Brain microvascular endothelial cell (primary cell): Measurements from ENCODE around the gene HHIP.

Experiments used
- DNase-seq: peaks from one replicate; pipeline ENCODE4 v3.0.0-alpha.2; 2020
- H3K27ac ChIP-seq: fragments of 250-450 bp; sonication (Bioruptor Pico); 2 replicates; pipeline ENCODE4 v1.5.1; 2020; ENCODE audit warnings: mild to moderate bottlenecking, moderate library complexity
- H3K27me3 ChIP-seq: fragments of 250-450 bp; sonication (Bioruptor Pico); replicated peaks from 2 replicates; pipeline ENCODE4 v1.5.1; 2020; ENCODE audit warnings: mild to moderate bottlenecking
- H3K36me3 ChIP-seq: fragments of 250-450 bp; sonication (Bioruptor Pico); replicated peaks from 2 replicates; pipeline ENCODE4 v1.5.1; 2020; ENCODE audit warnings: mild to moderate bottlenecking
- H3K4me3 ChIP-seq: 2 replicates; pipeline ENCODE4 v1.5.1; 2011; ENCODE audit warnings: low read depth, mild to moderate bottlenecking, control low read depth, low read length, moderate library complexity
- in situ Hi-C: cut with HindIII; loops from 2 replicates; pipeline ENCODE4 v1.10.0; 2017; ENCODE audit warnings: low sequenced_read_pairs, low pct_ligation_motif_present
- TF ChIP-seq, protein P1 (sequence below): IDR thresholded peaks from 2 replicates; pipeline ENCODE4 v1.5.1; 2011; ENCODE audit warnings: low read depth, mild to moderate bottlenecking, moderate library complexity, low read length, control low read depth, inconsistent platforms; ENCODE audit errors: missing control alignments

HHIP gene

GRCh38 chr4:144670776-144671175 is 24.8 kb downstream of the HHIP start:
- in situ Hi-C loops: no loop called here
- Histone ChIP-seq H3K27me3 (no peaks in the 10 kb centered on the region), H3K27ac (no peak overlapping the region), H3K4me3 (no peak overlapping the region), H3K36me3 (peaks cover 34% of the 10 kb centered on the region)
- TF ChIP-seq, protein P1, sequence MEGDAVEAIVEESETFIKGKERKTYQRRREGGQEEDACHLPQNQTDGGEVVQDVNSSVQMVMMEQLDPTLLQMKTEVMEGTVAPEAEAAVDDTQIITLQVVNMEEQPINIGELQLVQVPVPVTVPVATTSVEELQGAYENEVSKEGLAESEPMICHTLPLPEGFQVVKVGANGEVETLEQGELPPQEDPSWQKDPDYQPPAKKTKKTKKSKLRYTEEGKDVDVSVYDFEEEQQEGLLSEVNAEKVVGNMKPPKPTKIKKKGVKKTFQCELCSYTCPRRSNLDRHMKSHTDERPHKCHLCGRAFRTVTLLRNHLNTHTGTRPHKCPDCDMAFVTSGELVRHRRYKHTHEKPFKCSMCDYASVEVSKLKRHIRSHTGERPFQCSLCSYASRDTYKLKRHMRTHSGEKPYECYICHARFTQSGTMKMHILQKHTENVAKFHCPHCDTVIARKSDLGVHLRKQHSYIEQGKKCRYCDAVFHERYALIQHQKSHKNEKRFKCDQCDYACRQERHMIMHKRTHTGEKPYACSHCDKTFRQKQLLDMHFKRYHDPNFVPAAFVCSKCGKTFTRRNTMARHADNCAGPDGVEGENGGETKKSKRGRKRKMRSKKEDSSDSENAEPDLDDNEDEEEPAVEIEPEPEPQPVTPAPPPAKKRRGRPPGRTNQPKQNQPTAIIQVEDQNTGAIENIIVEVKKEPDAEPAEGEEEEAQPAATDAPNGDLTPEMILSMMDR: no peak
- no peak for DNase-seq

DNA sequence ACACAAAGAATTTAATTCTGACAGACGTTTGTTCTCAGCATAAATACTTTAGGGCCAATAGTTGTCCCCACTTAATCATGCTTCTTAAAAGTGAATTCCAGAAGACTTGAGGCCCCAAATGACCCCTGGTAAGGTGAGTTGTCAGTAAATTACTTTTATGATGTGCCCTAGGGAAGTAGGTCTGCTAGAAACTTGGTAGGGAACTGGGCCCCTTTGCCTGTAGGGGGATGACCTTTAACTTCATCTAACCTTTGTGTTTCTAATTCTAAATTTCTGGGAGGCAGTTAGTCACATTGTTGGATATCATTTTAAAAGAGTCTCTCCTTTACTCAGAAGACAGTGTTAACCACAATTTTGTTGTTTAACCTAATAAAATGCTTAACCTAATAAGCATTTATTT is 28.8 kb downstream of the HHIP start:
- in situ Hi-C loops: no loop called here
- Histone ChIP-seq H3K27ac (no peak overlapping the region), H3K36me3 (peaks cover 22% of the 10 kb centered on the region), H3K27me3 (no peaks in the 10 kb centered on the region), H3K4me3 (no peak overlapping the region)
- no peak for DNase-seq
- TF ChIP-seq, protein P1: no peak

DNA sequence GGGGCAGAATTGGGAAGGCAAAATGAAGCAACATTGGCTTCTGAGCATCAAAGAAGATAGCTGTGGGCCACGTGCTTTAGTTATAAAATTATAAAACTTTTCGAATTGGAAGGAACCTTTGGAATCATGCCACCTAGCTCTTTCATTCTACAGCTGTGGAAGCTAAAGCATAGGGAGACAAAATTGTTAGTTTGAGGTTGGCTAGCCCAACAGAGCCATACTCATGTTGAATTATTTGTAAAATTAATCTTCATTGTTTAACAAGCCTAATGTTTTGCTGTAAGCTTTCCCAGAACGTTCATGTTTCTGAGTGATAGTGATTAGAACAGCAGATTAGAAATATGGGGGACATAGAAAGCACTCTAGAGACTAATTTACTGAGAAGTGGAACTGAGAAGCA is 35.9 kb downstream of the HHIP start:
- no peak overlapping the region for H3K27ac ChIP-seq
- no peaks in the 10 kb centered on the region for H3K27me3 ChIP-seq
- in situ Hi-C loops: no loop called here
- peaks cover 19% of the 10 kb centered on the region for H3K36me3 ChIP-seq
- no peak overlapping the region for H3K4me3 ChIP-seq
- no peak for DNase-seq
- TF ChIP-seq, protein P1: no peak

- peaks cover 18% of the 10 kb centered on the region for H3K36me3 ChIP-seq
- H3K27ac ChIP-seq: no peak overlapping the region
- H3K4me3 ChIP-seq: no peak overlapping the region
- in situ Hi-C loops: no loop called here
- H3K27me3 ChIP-seq: no peaks in the 10 kb centered on the region
- TF ChIP-seq, protein P1: no peak
- DNase-seq: no peak
Observed at GRCh38 chr4:144683516-144683915, 37.6 kb downstream of the HHIP start.

- H3K4me3 ChIP-seq: no peak overlapping the region
- no peak for DNase-seq
- H3K27me3 ChIP-seq: no peaks in the 10 kb centered on the region
- H3K27ac ChIP-seq: no peak overlapping the region
- peaks cover 28% of the 10 kb centered on the region for H3K36me3 ChIP-seq
- in situ Hi-C loops: no loop called here
- TF ChIP-seq, protein P1: no peak
Observed at GRCh38 chr4:144685911-144686310, 40.0 kb downstream of the HHIP start.

GRCh38 chr4:144686921-144687320 is 41.0 kb downstream of the HHIP start:
- TF ChIP-seq, protein P1: no peak
- Histone ChIP-seq H3K27me3 (no peaks in the 10 kb centered on the region), H3K4me3 (no peak overlapping the region), H3K27ac (no peak overlapping the region), H3K36me3 (peaks cover 28% of the 10 kb centered on the region)
- DNase-seq: no peak
- in situ Hi-C loops: no loop called here
